Measurements from ENCODE around the gene PDE6B.
"Not testable (repeated sequence)": the region's sequence is repeated elsewhere in the genome, so short reads cannot be mapped to it uniquely, and the experiment has no call there.

Gene PDE6B

GRCh38 chr4:622071-622995, 3.0 kb upstream of the PDE6B start:
- no peak for DNase-seq

- DNase-seq: no peak
Observed at GRCh38 chr4:622996-623913, 2.1 kb upstream of the PDE6B start.

- no peak for DNase-seq
Observed at GRCh38 chr4:623914-624566, 1.3 kb upstream of the PDE6B start.

GRCh38 chr4:625631-626161, 323 bp downstream of the PDE6B start:
- DNase-seq: no peak

- DNase-seq: no peak
Observed at GRCh38 chr4:626201-627091, 1.1 kb downstream of the PDE6B start.

- DNase-seq: no peak
Observed at GRCh38 chr4:627347-628125, 2.2 kb downstream of the PDE6B start.

- DNase-seq: no peak
Observed at GRCh38 chr4:628311-628741, 3.0 kb downstream of the PDE6B start.

- DNase-seq: no peak
Observed at GRCh38 chr4:628821-629635, 3.7 kb downstream of the PDE6B start.

- no peak for DNase-seq
Observed at GRCh38 chr4:629636-629914, 4.2 kb downstream of the PDE6B start.

- no peak for DNase-seq
Observed at GRCh38 chr4:629915-630641, 4.7 kb downstream of the PDE6B start.

- no peak for DNase-seq
Observed at GRCh38 chr4:630656-631055, 5.3 kb downstream of the PDE6B start.

- DNase-seq: no peak
Observed at GRCh38 chr4:632196-632790, 6.9 kb downstream of the PDE6B start.

- no peak for DNase-seq
Observed at GRCh38 chr4:632926-633325, 7.6 kb downstream of the PDE6B start.

GRCh38 chr4:633406-633805, 8.0 kb downstream of the PDE6B start:
- no peak for DNase-seq

GRCh38 chr4:633976-634598, 8.7 kb downstream of the PDE6B start:
- no peak for DNase-seq

GRCh38 chr4:634599-634985, 9.2 kb downstream of the PDE6B start:
- no peak for DNase-seq

GRCh38 chr4:635066-635835, 9.9 kb downstream of the PDE6B start:
- DNase-seq: not testable (repeated sequence)
